GM11168 (cell line): ENCODE results near the gene GYG2.
"Not testable (repeated sequence)": the region's sequence is repeated elsewhere in the genome, so short reads cannot be mapped to it uniquely, and the experiment has no call there.

ENCODE experiments used
- in situ Hi-C: fragments of 300-500 bp; cut with MboI; formaldehyde crosslinking; loops from one replicate; pipeline ENCODE4 v1.12.0; 2022; ENCODE audit warnings: low sequenced_read_pairs; ENCODE audit not compliant: unreplicated experiment

Gene GYG2

GRCh38 chrX:2863646-2864045 lies 34.9 kb downstream of the GYG2 start:
- in situ Hi-C loops = no loop called here

- in situ Hi-C loops = no loop called here
Observed at GRCh38 chrX:2867206-2867605, 38.5 kb downstream of the GYG2 start.

- in situ Hi-C loops = no loop called here
Observed at GRCh38 chrX:2870650-2871049, 41.9 kb downstream of the GYG2 start.

DNA sequence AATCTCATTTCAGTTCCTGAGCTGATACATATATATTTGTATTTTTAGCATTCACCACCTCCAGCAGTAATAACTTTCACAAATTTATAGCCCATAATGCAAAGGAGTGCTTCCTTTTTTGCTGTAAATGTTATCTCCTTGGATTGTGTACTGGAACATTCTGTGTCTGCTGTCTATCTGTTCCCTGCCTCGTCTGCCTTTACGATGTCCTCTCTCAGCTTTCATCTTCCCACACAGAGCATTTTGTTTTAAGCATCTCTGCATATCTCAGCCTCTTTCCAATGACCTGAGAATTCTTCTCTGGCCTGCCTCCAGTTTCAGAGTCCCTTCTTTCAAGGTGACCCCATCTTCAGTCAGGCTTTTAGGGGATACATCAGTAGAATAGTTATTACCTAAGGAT lies 43.1 kb downstream of the GYG2 start:
- in situ Hi-C loops = no loop called here

DNA sequence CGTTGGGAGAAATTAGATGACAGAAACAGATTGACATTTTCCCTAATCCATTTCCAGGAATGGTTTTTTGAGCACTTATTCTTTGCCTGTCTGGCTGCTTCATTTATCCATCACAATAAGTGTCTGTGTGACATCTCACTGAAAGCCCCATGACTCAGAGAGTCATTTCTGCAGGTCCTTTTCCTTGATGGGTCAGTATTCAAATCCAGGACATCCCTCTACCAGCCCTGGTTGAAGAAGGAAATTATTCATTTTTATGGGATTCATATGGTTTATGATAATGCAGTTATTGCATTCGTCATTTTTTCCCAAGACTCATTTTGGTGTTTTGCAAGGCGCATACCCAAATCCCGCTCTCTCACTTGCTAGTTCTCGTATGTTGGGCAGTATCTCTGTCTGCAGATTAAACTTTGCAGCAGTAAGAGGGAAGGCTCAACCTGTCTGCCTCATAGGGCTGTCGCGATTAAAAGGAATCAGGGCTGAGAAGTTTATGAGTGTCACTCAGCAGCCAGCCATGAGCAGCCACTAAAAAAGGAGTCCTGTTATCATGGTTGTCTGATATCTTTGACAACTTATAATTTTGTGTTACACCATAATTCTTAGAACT lies 44.0 kb downstream of the GYG2 start:
- in situ Hi-C loops = no loop called here

DNA sequence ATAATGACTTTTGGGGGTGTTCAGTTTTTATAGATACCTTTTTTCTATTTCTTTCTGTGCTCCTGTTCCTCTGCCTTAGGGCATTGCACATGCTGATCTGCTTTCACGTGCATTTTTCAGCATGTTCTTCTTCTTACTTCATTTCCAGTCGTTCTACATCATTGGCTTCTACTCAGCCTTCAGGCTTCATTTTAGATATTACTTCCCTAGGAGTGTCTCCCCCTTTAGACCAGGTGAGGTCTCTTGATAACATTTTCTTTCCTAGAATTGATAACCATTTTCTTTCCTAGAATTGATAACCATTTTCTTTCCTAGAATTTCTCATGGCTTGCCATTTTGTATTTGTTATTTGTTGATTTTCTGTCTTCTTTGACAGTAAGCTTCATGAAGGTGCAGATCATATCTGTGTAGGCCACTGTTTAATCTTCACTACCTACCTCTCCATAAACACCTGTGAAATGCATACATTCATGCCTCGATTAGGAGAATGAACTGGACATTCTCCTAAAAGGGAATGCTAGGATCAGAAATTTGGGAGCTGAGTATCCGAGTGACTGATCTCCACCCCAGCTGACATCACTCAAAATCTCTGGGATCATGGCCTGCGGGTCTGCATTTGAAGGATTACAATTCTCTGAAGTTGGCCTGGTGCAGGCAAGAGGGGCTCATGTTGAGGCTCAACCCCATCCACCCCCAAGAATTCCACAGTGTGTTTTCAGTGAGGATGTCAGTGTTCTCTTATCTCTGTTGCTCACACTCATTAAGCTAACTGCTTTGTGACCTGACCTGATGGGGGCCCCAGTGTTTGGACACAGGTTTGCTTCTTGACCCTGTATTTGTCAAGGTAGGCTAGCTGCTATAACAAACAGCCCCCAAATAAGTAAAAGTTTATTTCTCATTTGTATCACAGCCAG lies 45.7 kb downstream of the GYG2 start:
- in situ Hi-C loops = no loop called here

DNA sequence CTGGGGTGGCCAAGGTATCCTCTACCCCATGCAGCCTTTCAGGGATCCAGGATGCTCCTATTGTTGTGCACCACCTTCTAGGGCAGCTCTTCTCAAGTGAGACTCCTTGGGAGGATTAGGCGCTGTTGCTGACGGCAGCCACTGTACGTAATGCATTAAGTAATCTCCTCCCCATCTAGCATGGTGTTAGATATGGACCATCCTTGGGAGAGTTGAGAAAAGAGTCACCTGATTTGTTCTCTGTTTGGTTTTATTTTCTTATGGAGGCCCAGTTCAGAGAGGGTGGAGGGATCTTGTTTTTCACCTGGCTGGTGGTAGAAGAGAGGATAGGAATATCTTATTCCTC lies 46.4 kb downstream of the GYG2 start:
- in situ Hi-C loops = no loop called here

- in situ Hi-C loops = no loop called here
Observed at GRCh38 chrX:2875798-2876399, 47.2 kb downstream of the GYG2 start.

- in situ Hi-C loops = no loop called here
Observed at GRCh38 chrX:2878563-2878962, 49.8 kb downstream of the GYG2 start.

- in situ Hi-C loops = no loop called here
Observed at GRCh38 chrX:2879670-2880069, 50.9 kb downstream of the GYG2 start.

- in situ Hi-C loops = no loop called here
Observed at GRCh38 chrX:2883770-2884169, 55.0 kb downstream of the GYG2 start.

DNA sequence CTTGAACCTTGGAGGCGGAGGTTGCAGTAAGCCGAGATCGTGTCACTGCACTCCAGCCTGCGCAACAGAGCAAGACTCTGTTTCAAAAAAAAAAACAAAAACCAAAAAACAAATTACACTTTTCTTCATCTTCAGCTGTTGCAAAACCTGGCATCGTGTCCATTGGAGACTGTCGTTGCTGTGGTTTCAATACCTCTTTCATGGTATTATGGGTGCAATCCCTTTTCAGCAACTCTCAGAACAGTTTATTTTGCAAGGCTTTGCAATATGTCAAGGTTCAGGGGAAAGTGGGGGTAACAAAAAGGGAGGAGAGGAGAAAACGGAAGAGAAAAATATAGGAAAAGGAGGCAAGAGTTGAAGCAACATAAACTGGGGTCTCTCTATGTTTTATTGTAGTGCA lies 59.6 kb downstream of the GYG2 start:
- in situ Hi-C loops = no loop called here

GRCh38 chrX:2889045-2889605 lies 60.4 kb downstream of the GYG2 start:
- in situ Hi-C loops = no loop called here

DNA sequence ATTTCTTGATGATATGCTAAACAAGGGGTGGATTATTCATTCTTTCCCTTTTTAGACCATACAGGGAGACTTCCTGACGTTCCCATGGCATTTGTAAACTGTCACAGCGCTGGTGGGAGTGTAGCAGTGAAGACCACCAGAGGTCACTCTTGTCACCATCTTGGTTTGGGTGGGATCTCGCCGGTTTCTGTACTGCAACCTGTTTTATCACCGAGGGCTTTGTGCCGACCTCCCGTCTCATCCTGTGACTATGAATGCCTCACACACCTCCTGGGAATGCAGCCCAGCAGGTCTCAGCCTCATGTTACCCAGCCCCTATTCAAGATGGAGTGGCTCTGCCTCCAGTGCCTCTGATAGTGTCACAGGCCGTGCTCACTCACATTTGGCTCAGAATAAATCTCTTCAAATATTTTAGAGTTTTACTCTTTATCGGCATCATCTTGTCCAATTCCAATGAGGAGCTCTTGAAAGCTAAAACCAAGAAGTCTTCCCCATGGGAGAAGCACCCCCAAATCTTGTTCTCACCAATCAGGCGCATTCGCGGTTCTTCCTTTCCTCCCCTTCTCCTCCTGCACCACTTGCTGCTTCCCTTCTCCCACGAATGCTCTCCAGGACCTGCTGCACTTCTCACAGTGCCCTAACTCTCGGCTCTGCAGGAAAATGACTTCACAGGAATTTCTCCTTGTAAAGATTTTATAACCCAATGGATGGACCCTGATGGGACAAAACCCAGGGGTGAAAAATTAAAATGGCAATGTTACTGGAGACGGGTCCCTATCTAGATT lies 61.2 kb downstream of the GYG2 start:
- in situ Hi-C loops = not testable (repeated sequence)

DNA sequence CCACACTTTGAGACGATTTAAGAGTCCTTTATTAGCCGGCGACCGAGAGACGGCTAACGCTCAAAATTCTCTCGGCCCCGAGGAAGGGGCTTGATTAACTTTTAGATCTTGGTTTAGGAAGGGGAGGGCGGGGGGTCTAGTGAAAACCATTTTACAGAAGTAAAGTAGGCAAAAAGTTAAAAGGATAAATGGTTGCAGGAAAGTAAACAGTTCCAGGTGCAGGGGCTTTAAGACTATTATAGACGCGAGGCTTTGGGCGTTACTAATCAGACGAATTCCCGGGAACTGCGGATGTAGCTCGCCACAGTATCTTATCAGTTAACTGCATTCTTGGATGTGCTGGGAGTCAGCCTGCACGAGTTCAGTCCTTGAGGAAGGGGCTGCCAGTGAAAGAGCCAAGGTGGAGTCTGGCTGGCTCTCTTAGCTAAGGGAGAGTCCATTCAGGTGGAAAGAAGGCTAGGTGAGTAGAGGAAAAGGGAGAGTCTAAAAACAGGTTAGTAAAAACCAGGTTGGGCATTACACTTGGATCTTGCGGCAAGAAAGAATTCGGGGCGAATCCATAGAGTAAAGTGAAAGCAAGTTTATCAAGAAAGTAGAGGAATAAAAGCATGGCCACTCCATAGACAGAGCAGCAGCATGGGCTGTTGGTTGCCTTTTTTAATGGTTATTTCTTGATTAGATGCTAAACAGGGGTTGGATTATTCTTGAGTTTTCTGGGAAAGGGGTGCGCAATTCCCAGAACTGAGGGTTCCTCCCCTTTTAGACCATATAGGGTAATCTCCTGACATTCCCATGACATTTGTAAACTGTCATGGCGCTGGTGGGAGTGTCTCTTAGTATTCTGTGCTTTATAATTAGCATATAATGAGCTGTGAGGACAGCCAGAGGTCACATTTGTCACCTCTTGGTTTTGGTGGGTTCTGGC lies 62.1 kb downstream of the GYG2 start:
- in situ Hi-C loops = not testable (repeated sequence)

- in situ Hi-C loops = no loop called here
Observed at GRCh38 chrX:2892816-2893215, 64.1 kb downstream of the GYG2 start.

- in situ Hi-C loops = no loop called here
Observed at GRCh38 chrX:2894885-2895292, 66.2 kb downstream of the GYG2 start.

GRCh38 chrX:2897311-2897689 lies 68.6 kb downstream of the GYG2 start:
- in situ Hi-C loops = no loop called here
